ENCODE data around the gene NKX1-1.
"Not testable (repeated sequence)": the region's sequence is repeated elsewhere in the genome, so short reads cannot be mapped to it uniquely, and the experiment has no call there.

Gene NKX1-1

DNA sequence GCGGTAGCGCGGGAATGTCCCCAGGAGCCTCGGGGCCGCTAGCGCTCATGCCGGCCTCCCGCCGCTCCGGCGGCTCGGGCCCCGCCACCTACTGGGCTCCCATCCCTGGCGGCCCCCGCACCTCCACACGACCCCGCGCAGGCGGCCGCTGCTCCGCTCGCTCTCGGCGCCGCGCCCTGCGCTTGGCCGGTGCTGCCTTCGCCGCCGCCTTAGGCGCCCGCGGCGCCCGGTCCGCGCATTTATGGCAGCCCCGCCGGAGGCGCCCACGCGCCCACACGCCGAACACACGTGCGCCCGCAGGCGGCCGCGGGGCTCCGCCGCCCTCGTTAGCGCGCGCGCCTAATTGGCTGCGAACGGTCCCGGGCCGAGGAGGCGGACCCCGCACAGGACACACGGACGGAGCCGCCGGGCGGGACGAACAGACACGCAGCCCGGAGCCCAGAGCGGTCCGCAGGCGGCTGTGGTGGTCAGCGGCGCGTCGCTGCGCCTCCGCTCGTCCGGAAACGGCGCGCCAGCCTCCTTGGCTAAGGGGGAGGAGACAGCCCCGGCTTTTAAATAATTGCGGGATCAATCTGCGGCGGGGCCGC lies at the start of gene NKX1-1:
TSS of gene NKX1-1 (minus strand) at position 49 of the 587 bp plus-strand sequence. CDS start at position 49, 0 bp downstream.
- in situ Hi-C loops (cut with MboI; ENCODE audit: low sequenced_read_pairs) = no loop called here

DNA sequence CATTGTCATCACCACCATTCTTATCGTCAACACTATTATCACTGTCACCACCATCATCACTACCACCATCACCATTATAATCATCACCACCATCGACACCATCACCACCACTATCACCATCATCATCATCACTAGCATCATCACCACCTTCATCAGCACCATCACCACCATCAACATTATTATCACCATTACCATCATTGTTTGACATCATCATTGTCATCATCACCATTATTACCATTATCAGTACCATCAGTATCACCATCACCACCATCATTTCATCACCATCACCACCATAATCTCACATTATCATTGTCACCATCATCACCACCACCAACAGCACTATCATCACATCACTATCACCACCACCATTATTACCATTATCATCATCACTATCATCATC lies 47.5 kb upstream of the NKX1-1 start:
- in situ Hi-C loops (cut with MboI; ENCODE audit: low sequenced_read_pairs) = no loop called here

- in situ Hi-C loops (cut with MboI; ENCODE audit: low sequenced_read_pairs) = no loop called here
Measured at GRCh38 chr4:1452431-1453051, 46.3 kb upstream of the NKX1-1 start.

- in situ Hi-C loops (cut with MboI; ENCODE audit: low sequenced_read_pairs) = no loop called here
Measured at GRCh38 chr4:1451752-1452122, 45.5 kb upstream of the NKX1-1 start.

- in situ Hi-C loops (cut with MboI; ENCODE audit: low sequenced_read_pairs) = no loop called here
Measured at GRCh38 chr4:1451106-1451751, 45.0 kb upstream of the NKX1-1 start.

DNA sequence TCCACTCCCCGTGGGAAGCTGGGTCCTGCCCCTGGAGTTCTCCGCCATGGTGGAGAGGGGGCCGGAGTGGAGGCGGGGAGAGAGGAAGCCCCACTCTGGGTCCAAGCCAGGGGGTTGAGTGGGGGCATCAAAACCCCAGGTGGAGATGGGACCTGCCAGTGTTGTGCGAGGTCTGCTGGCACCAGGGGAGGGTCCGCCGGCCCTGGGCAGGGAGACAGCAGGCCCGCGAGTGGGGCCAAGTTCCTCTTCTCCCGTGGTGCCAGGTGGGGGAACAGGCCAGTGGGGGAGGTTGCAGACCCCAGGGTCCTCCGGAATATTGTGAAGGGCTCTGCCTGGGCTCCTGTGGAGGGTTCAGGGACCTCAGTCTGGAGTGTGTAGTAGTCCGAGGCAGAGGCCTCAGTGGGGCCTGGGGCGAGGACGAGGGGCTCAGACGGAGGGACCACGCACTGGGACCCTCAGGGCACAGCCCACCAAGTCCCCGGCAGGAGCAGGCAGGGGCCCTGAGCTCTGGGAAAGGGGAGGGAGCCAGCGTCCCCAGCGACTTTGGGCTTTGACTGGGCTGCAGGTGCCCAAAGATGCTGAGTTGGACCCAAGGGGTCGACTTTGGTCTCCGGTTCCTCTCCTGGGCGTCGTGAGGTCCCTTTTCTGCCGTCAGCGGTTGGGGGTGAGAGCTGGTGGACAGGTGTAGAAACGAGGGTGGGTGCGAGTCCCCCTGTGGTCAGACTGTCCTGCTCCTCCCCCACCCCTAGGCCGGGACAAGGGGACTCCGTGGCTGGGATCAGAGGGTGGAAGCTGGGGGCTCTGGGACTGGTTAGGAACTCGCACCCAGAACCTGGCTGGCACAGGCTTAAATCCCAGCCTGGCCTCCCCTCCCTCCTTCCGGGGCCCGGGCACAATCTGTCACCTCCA lies 43.8 kb upstream of the NKX1-1 start:
- in situ Hi-C loops (cut with MboI; ENCODE audit: low sequenced_read_pairs) = no loop called here

DNA sequence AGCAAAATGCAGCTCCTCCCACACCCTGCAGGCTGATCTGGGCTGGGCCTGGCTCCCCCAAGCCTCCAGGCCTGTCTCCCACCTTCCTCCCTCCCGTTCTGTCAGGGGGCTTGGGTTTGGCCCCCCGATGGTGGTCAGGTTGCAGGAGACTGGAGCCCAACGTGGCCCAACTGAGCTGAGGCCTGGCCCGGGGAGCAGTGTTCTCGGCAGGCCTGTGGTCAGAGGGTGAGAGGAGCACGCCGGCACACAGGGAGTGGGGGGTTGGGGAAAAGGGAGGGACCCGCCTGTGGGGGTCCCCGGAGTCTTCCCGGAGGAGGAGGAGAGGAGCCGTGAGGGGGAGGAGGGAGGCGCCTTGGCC lies 43.2 kb upstream of the NKX1-1 start:
- in situ Hi-C loops (cut with MboI; ENCODE audit: low sequenced_read_pairs) = no loop called here

DNA sequence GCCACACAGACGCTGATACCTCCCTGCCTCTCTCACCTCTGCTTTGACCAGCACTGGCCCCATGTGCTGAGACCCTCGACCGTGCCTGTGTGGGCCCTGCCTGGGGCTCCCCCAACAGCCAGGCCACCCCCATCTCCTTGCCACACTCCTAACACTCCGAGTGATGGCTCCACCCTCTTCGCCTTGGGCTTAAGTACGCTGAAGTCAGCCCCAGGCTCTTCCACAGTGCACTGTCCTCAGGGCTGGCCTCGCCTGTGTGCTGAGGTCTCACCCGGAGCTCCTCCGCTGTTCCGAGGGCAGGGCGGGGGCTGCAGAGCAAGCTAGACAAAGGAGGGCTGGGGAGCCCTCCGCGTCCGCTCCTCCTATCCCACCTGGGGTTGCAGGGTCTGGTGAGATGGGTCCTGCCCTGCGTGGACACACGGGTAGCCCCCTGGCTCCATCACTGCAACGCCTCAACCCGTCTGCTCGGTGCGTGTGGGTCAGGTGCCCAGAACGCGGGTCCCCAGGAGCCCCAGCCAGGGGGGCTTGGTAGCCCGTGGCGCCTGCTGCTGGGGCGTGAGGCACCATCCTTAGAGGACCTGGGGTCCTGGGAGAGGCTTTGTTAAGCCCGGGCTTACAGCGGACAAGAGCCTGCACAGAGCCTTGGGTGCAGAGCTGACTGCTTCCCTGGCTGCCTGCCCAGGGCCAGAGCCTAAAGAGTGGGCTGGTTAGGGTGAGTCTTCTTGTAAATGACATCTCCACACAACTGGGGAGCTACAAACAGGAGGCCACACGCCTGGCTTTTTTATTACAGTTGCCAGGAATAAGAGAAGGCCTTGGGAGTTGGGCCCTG lies 42.6 kb upstream of the NKX1-1 start:
- in situ Hi-C loops (cut with MboI; ENCODE audit: low sequenced_read_pairs) = no loop called here

DNA sequence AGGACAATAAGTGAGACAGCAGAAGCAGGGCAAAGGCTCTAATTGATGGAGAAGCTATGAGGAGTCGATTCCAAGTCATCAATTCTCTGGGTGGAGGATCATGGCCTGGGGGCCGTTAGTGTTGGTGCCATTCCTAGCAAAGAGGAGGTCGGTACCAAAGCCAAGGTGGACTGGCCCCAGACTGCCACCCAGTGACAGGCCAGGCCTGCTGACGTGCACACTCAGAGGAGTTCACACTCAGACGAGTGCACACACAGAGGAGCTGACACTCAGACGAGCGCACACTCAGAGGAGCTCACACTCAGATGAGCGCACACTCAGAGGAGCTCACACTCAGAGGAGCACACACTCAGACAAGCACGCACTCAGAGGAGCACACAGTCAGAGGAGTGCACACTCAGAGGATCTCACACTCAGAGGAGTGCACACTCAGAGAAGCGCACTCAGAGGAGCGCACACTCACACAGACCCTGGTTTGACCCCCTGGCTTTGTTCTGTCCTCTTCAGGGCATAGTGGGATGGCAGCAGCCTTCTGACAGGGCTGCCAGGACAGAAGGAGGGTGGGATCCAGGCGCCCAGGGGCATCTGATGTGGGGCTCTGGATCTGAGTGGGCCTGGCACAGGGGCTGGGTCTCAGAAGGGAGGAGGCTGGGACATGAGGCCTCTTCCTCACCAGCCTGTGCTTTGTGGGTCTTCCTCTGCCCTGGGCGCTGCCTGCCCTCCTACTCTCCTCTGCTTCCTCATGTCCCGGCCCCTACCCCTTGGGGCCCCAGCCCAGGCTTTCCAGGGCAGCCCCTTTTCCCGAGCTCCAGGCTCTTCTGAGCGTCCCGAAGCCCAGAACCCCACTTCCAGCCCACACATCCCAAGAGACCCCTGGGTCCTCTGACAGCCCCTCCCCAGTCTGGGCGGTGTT lies 41.7 kb upstream of the NKX1-1 start:
- in situ Hi-C loops (cut with MboI; ENCODE audit: low sequenced_read_pairs) = no loop called here

DNA sequence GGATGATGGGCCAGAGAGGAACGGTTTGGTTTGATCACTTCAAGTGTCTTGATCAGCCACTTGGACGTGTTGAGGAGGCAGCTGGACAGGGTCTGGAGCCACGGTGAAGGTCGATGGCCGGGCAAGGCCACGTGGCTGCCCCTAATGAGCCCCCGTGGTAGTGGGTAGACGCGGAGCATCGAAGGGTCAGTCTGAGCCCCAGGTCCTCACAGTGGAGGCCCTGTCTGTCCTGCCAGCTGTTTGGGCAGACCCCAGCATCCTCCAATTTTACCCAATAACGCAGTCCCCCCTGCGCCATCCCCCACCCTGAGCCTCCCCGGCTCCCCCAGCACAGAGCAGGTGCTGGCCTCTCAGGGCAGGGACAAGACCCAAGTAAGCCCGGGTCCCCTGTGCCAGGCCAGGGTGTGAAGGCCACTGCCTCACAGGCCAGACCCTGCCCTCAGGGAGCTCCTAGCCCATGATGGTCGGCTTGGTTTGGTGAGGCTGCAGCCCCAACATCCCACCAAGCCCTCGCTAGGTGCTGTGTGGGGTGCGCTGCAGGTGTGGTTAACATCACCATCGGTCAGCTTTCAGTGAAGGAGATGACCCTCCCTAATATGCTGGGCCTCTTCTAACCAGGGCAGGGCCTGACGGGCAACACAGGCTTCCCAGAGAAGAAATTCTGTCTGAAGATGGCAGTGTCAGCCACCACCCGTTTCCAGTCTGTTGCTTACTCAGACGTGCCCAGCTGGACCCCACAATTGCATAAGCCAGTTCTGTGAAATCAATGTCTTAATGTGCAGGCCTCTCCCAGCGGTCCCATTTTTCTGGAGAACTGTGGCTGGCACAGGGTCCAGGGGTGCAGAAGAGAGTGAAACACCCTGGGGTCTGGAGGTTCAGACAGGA lies 40.5 kb upstream of the NKX1-1 start:
- in situ Hi-C loops (cut with MboI; ENCODE audit: low sequenced_read_pairs) = no loop called here

DNA sequence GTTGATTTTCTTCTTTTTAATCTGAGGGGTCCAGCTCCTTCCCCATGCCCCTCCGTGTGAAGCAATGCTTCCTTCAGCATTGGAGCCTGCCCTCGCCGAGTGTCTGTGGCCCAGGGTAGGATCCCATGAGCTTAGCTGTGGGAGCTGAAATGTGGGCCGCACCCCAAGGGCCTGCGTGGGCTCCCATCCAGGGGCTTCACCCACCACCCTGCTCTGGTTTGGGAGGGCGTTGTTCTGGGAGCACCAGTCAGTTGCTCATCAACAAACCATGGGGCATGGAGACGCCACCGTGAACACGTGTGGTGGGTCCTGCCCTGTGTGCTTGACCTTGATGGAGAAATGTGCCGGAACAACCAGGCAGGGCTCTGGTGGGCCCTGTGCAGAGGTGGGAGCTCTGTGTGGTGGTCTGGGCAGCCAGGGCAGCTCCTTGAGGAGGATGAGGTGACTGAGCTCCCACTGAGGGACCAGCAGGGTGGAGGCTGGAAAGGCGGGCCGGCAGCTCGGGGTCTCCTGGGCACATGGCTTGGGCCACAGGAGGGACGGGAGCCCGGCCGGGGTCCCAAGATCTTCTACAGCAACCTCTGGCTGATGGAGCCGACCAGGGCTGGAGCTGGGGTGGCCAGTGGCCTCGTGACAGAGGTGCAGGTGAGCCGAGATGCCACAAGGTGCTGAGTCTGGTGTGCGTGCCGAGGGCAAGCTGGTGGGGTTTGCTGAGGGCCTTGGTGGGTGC lies 39.6 kb upstream of the NKX1-1 start:
- in situ Hi-C loops (cut with MboI; ENCODE audit: low sequenced_read_pairs) = no loop called here

DNA sequence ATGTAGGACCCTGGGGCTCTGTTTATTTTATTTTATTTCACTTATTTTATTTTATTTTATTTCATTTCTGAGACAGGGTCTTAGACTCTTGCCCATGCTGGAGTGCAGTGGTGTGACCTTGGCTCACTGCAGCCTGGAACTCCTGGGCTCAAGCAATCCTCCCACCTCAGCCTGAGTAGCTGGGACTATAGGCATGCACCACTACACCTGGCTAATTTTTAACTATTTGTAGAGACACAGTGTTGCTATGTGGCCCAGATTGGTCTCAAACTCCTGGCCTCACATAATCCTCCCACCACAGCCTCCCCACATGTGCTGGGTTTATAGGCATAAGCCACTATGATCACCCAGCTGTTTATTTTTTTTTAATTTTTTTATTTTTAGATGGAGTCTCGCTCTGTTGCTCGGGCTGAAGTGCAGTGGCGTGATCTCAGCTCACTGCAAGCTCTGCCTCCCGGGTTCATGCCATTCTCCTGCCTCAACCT lies 37.5 kb upstream of the NKX1-1 start:
- in situ Hi-C loops (cut with MboI; ENCODE audit: low sequenced_read_pairs) = not testable (repeated sequence)

GRCh38 chr4:1427010-1427409 lies 20.8 kb upstream of the NKX1-1 start:
- in situ Hi-C loops (cut with MboI; ENCODE audit: low sequenced_read_pairs) = no loop called here

DNA sequence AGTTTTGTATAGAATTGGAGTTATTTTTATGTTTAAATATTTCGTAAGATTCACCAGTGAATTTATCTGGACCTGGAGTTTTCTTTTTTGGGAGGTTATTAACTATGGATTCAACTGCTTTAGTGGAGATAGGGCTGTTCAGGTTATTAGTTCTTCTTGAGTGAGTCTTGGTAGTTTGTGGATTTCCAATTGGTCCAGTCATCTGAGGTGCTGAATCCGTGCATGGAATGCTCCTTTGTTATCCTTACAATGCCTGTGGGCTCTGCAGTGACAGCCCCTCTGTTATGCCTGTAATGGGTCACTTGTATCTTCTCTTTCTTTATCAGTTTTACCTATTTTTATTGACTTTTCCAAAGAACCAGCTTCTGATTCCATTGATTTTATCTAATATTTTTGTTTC lies 15.4 kb upstream of the NKX1-1 start:
- in situ Hi-C loops (cut with MboI; ENCODE audit: low sequenced_read_pairs) = no loop called here

- in situ Hi-C loops (cut with MboI; ENCODE audit: low sequenced_read_pairs) = no loop called here
Measured at GRCh38 chr4:1419708-1420107, 13.5 kb upstream of the NKX1-1 start.

- in situ Hi-C loops (cut with MboI; ENCODE audit: low sequenced_read_pairs) = no loop called here
Measured at GRCh38 chr4:1418494-1419285, 12.4 kb upstream of the NKX1-1 start.

Measured in HL-60/S4 treated with retinoic acid at 250 ng/mL for 4 days and 3 days (cell line).